Gastroesophageal sphincter (tissue), 4 donors: Measurements from ENCODE around the gene HS1BP3. TPM values are rescaled to one million over a fixed set of nuclear protein-coding genes. Genes with fewer than 3 reads are reported as not detected.

Experiments used
- ATAC-seq: fragments of 150-250 bp; one replicate; pipeline ENCODE4 v1.9.1; 2016; ENCODE audit warnings: mild to moderate bottlenecking, moderate library complexity
- H3K27ac ChIP-seq, 4 donors: fragments of 200-600 bp; sonication (generic) in 3 of 4; 1 replicate in 3 of 4; 2 replicates in 1 of 4; pipeline ENCODE4 v1.5.1; 2016 to 2019
- H3K27me3 ChIP-seq: fragments of 200-600 bp; sonication (generic); one replicate; pipeline ENCODE4 v1.5.1; 2019
- H3K36me3 ChIP-seq, 2 donors: fragments of 200-600 bp; sonication (generic); one replicate each; pipeline ENCODE4 v1.5.1; 2019; ENCODE audit warnings: control low read depth in 1 of 2
- H3K4me1 ChIP-seq, 3 donors: fragments of 200-600 bp; sonication (generic); 1 replicate in 2 of 3; 2 replicates in 1 of 3; pipeline ENCODE4 v1.5.1; 2016 to 2019; ENCODE audit warnings: control low read depth in 2 of 3
- H3K4me3 ChIP-seq, 2 donors: fragments of 200-600 bp; sonication (generic); one replicate each; pipeline ENCODE4 v1.5.1; 2019; ENCODE audit warnings: mild to moderate bottlenecking in 1 of 2, moderate library complexity in 1 of 2
- H3K9me3 ChIP-seq, 3 donors: fragments of 200-600 bp; sonication (generic); one replicate each; pipeline ENCODE4 v1.5.1; 2017 to 2019; ENCODE audit warnings: control low read depth in 2 of 3
- EP300 ChIP-seq: sonication (generic); formaldehyde crosslinking; IDR thresholded peaks from one replicate; pipeline ENCODE4 v1.6.1; 2017; ENCODE audit warnings: antibody characterized with exemption, mild to moderate bottlenecking
- POLR2A ChIP-seq, 2 donors: fragments of 450-650 bp; IDR thresholded peaks; one replicate each; pipeline ENCODE4 v1.6.1; 2017; ENCODE audit warnings: antibody characterized with exemption in 2 of 2, mild to moderate bottlenecking in 2 of 2, moderate library complexity in 1 of 2
- POLR2AphosphoS5 ChIP-seq: sonication (generic); formaldehyde crosslinking; IDR thresholded peaks from one replicate; pipeline ENCODE4 v1.6.1; 2017; ENCODE audit warnings: antibody characterized with exemption
- WGBS, 2 donors: methylation state at CpG; one replicate each; pipeline ENCODE4 v1.1.5; 2018; ENCODE audit warnings: low coverage in 1 of 2; 5-methylcytosine and 5-hydroxymethylcytosine counted together
- total RNA-seq, 4 donors: library from RNA; depleted of rRNA; stranded (reverse); fragments of >200 nt; gene quantifications; one replicate each; pipeline ENCODE4 v1.1.0, GENCODE V29; 2016
- TF ChIP-seq, protein P1 (sequence below), 4 experiments: fragments of 200-600 bp in 2 of 4; fragments of 450-650 bp in 2 of 4; sonication (generic) in 1 of 4; IDR thresholded peaks; one replicate each; pipeline ENCODE4 v1.5.1; 2017 to 2019; ENCODE audit warnings: antibody characterized with exemption in 4 of 4, mild to moderate bottlenecking in 2 of 4, moderate library complexity in 2 of 4

The HS1BP3 gene
- total RNA-seq, 4 donors from 2014 or later = 42.8 to 89.1 (median 61.4) TPM

DNA sequence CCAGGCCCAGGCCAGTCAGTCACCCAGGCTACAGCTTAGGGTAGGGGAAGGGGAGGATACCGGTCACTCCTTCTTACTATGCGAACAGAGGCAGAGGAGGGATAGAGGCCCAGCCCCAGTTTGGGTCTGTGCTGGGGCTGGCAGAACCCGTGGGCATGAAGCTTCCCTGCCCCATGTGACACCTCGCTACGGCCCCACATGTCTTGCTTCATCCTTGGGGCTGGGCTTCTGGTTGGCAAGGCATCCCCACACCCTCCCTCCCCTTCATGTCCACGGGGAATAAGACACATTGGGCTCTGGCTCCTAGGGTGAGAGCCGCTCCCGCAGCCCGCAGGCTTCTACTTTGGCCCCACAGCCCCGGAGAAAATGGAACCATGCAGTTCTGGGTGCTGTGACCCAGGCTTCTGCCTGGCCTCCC is 32.4 kb downstream of the HS1BP3 start:
- H3K27me3 ChIP-seq = no peaks in the 10 kb centered on the region
- 0% methylated on average over 1 of the region's 10 CpGs; no CpG with 5 or more reads in 1 of the 2 donors for WGBS, 2 donors
- H3K9me3 ChIP-seq = no peaks in the 10 kb centered on the region
- H3K4me1 ChIP-seq = peaks cover 20 to 99% (median 69%) of the 10 kb centered on the region in 3 donors
- H3K27ac ChIP-seq = peak overlapping the region; percentile 89 to 99 (median 98)
- ATAC-seq = peak; percentile 48
- TF ChIP-seq, protein P1, sequence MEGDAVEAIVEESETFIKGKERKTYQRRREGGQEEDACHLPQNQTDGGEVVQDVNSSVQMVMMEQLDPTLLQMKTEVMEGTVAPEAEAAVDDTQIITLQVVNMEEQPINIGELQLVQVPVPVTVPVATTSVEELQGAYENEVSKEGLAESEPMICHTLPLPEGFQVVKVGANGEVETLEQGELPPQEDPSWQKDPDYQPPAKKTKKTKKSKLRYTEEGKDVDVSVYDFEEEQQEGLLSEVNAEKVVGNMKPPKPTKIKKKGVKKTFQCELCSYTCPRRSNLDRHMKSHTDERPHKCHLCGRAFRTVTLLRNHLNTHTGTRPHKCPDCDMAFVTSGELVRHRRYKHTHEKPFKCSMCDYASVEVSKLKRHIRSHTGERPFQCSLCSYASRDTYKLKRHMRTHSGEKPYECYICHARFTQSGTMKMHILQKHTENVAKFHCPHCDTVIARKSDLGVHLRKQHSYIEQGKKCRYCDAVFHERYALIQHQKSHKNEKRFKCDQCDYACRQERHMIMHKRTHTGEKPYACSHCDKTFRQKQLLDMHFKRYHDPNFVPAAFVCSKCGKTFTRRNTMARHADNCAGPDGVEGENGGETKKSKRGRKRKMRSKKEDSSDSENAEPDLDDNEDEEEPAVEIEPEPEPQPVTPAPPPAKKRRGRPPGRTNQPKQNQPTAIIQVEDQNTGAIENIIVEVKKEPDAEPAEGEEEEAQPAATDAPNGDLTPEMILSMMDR (IDR thresholded peaks at IDR 0.05) = no peak
- TF ChIP-seq POLR2A (IDR thresholded peaks at IDR 0.05) = no peak
- TF ChIP-seq POLR2AphosphoS5 = peak; percentile 28
- peaks cover 0 to 40% of the 10 kb centered on the region in 2 donors for H3K36me3 ChIP-seq
- H3K4me3 ChIP-seq = peak overlapping the region in 1 of 2 donors; percentile 1

DNA sequence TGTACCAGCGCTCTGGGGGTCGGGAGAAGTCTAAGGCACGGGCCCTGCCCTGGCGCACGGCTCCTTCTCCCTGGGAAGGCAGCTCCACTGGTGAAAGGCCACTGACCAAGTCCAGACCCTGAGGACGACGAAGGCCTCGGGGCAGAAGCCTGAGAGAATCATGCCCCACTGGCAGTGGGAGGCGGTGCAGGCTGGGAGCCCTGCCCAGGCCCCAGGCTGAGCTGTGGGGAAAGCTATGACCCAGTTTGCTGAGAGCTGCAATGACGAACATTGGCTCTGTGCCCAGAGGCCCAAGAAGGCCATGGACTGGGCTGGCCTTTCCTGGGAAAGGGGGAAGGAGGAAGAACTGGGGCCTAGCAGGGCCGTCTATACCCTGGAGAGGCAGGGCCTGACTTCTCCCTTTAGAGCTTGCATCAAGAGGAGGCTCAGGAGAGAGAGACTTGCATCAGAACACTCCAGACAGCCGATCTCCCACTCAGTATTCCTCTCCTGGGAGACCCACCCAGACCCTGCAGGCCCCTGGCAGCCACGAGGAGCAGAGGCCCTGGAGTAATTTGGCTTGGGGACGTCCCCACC is 32.9 kb downstream of the HS1BP3 start:
- peak; percentile 83 for TF ChIP-seq EP300
- TF ChIP-seq POLR2A (IDR thresholded peaks at IDR 0.05) = peak; percentile 46 to 63
- peak; percentile 98 for TF ChIP-seq POLR2AphosphoS5
- TF ChIP-seq, protein P1 (IDR thresholded peaks at IDR 0.05) = peak in 3 of 4 experiments; percentile 58 to 92 (median 92)
- WGBS, 2 donors = 19% methylated on average over 6 of the region's 14 CpGs; no CpG with 5 or more reads in 1 of the 2 donors
- Histone ChIP-seq H3K36me3 (peaks cover 0 to 35% of the 10 kb centered on the region in 2 donors), H3K9me3 (no peaks in the 10 kb centered on the region), H3K27me3 (no peaks in the 10 kb centered on the region), H3K4me3 (peak overlapping the region in 1 of 2 donors; percentile 1), H3K27ac (peak overlapping the region; percentile 89 to 99 (median 98)), H3K4me1 (peaks cover 20 to 99% (median 74%) of the 10 kb centered on the region in 3 donors)
- ATAC-seq = peak; percentile 88

DNA sequence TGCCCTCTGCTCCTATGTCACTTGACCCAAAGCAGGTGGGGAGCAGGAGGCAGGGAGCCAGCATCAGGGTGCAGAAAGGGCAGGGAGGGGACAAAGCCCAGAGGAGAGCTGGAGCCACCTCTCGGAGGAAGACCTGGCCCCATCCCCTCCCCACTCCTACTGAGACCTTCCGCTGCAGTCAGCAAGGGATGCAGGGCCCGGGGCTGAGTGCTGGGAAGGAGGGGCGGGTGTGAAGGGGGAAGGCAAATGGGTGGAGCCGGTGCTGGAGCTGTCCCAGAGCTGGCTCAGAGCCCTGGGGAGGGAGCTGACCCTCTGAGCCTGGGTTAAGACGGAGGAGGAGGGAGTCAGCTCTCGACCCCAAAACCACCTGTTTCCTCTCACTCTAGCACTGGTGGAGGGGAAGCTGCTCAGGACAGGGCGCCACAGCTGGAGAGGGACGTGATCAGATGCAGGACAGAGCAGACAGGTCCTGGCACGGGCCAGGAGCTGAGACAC is 33.8 kb downstream of the HS1BP3 start:
- H3K27ac ChIP-seq = peak overlapping the region; percentile 82 to 99 (median 98)
- TF ChIP-seq POLR2AphosphoS5 = peak; percentile 67
- TF ChIP-seq, protein P1 (IDR thresholded peaks at IDR 0.05) = no peak
- TF ChIP-seq POLR2A (IDR thresholded peaks at IDR 0.05) = peak in 1 of 2 donors; percentile 26
- TF ChIP-seq EP300 = no peak
- no peaks in the 10 kb centered on the region for H3K9me3 ChIP-seq
- ATAC-seq = peak; percentile 52
- H3K27me3 ChIP-seq = no peaks in the 10 kb centered on the region
- no CpG with 5 or more reads among the region's 10 CpGs for WGBS, 2 donors
- no peak overlapping the region for H3K4me3 ChIP-seq
- H3K36me3 ChIP-seq = peaks cover 0 to 27% of the 10 kb centered on the region in 2 donors
- H3K4me1 ChIP-seq = peaks cover 21 to 99% (median 82%) of the 10 kb centered on the region in 3 donors

DNA sequence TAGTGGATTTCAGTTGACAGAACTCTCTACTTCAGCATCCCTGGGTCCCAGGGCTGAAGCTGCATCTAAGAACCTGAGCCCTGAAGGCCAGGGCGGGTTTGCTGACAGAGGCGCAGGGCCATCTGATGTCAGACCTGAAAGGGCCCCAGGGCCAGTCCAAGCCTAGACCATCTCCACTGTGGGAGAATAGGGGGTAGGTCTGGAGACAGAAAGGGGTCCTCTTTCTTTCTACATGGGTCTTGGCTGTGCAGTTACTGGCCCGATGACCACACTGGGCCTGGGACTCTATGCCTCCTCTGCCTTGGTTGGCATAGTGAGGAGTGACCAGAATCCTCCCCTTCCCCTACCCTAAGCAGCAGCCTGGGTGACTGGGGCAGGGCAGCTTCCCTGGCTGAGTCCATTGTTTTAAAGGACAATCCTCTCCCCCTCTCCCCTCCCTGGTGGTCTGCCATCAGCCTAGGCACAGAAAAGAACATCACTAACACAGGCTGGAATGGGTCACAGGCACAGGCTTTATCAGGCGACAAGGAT is 34.5 kb downstream of the HS1BP3 start:
- peak overlapping the region; percentile 82 to 99 (median 98) for H3K27ac ChIP-seq
- H3K4me1 ChIP-seq = peaks cover 28 to 100% (median 90%) of the 10 kb centered on the region in 3 donors
- no CpG with 5 or more reads among the region's 4 CpGs for WGBS, 2 donors
- ATAC-seq = no peak
- H3K9me3 ChIP-seq = no peaks in the 10 kb centered on the region
- H3K36me3 ChIP-seq = peaks cover 0 to 20% of the 10 kb centered on the region in 2 donors
- H3K4me3 ChIP-seq = no peak overlapping the region
- TF ChIP-seq POLR2AphosphoS5 (no peak), POLR2A (IDR thresholded peaks at IDR 0.05) (no peak), EP300 (no peak)
- H3K27me3 ChIP-seq = no peaks in the 10 kb centered on the region

DNA sequence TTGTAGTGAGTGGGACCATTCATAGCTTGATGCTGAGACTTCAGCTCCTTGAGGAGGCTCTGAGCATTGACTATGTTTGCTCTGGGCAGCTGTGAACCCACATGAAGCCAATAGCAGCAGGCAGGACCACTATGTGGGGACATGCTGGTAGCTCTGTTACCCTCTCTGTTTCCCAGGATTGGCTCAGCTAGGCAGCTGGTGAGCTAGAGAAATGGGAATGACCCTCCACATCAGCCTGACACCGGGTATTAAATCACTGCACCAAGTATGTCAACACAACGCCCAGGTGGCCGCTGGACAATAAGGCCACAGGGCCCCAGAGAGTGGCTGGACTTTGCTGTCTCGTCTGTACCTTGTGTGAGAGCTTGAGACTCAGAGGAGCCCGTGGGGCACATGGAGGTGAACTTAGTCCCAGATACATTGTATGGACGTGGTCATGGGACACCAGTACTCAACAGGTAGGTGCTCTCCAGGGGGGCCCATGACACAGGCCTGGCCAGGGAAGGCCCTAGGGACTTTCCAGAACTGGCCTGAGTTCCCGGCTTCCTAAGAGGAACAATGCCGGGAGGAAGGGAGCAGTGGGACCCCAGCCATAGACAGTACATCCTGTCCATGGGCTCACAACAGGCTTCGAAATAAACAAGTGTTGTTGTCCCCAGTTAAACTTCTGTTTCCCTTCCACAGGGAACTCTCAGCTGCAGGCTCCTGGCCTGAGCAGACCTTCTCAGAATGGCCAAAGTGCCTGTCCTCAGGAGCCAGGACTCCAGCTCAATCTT is 35.2 kb downstream of the HS1BP3 start:
- H3K27me3 ChIP-seq = no peaks in the 10 kb centered on the region
- peak overlapping the region; percentile 82 to 99 (median 98) for H3K27ac ChIP-seq
- 80 to 83% methylated on average over 1 to 4 of the region's 9 CpGs for WGBS, 2 donors
- H3K9me3 ChIP-seq = no peaks in the 10 kb centered on the region
- H3K4me3 ChIP-seq = no peak overlapping the region
- peaks cover 32 to 100% (median 95%) of the 10 kb centered on the region in 3 donors for H3K4me1 ChIP-seq
- ATAC-seq = no peak
- peaks cover 0 to 12% of the 10 kb centered on the region in 2 donors for H3K36me3 ChIP-seq
- TF ChIP-seq EP300 (peak; percentile 27), POLR2A (IDR thresholded peaks at IDR 0.05) (no peak), POLR2AphosphoS5 (peak; percentile 81)
- TF ChIP-seq, protein P1 (IDR thresholded peaks at IDR 0.05) = no peak
